Thyroid gland (tissue), 4 donors: ENCODE measurements around the gene GIT2. TPM values are rescaled to one million over a fixed set of nuclear protein-coding genes. Genes with fewer than 3 reads are reported as not detected.
A peak's percentile ranks its signal among the peaks of the same experiment; 100 is the strongest.
"Not testable (repeated sequence)": the region's sequence is repeated elsewhere in the genome, so short reads cannot be mapped to it uniquely, and the experiment has no call there.

Source experiments
- DNase-seq, 2 donors: peaks; one replicate each; pipeline ENCODE4 v3.0.0-alpha.2; 2019
- H3K27ac ChIP-seq, 3 donors: fragments of 200-600 bp; sonication (generic); 1 replicate in 2 of 3; 2 replicates in 1 of 3; pipeline ENCODE4 v1.5.1; 2016 to 2019; ENCODE audit warnings: mild to moderate bottlenecking in 1 of 3, moderate library complexity in 1 of 3
- H3K27me3 ChIP-seq: fragments of 200-600 bp; sonication (generic); one replicate; pipeline ENCODE4 v1.5.1; 2019
- H3K36me3 ChIP-seq, 2 donors: fragments of 200-600 bp; sonication (generic); one replicate each; pipeline ENCODE4 v1.5.1; 2016 to 2019
- H3K4me1 ChIP-seq, 2 donors: fragments of 200-600 bp; sonication (generic); one replicate each; pipeline ENCODE4 v1.5.1; 2017 to 2019
- H3K4me3 ChIP-seq, 3 donors: fragments of 200-600 bp; sonication (generic); replicated peaks in 1 of 3; 1 replicate in 2 of 3; 2 replicates in 1 of 3; pipeline ENCODE4 v1.5.1; 2016; ENCODE audit warnings: mild to moderate bottlenecking in 1 of 3
- H3K9me3 ChIP-seq: fragments of 200-600 bp; sonication (generic); one replicate; pipeline ENCODE4 v1.5.1; 2017
- CTCF ChIP-seq, 6 experiments: fragments of 200-600 bp in 3 of 6; fragments of 450-650 bp in 3 of 6; sonication (generic) in 3 of 6; IDR thresholded peaks; one replicate each; pipeline ENCODE4 v1.5.1; 2016 to 2019; ENCODE audit warnings: antibody characterized with exemption in 6 of 6, mild to moderate bottlenecking in 2 of 6, inconsistent platforms in 1 of 6, moderate library complexity in 1 of 6
- POLR2A ChIP-seq, 2 donors: fragments of 450-650 bp; IDR thresholded peaks; one replicate each; pipeline ENCODE4 v1.6.1; 2017; ENCODE audit warnings: antibody characterized with exemption in 2 of 2, mild to moderate bottlenecking in 2 of 2, moderate library complexity in 1 of 2
- WGBS, 2 donors: methylation state at CpG; one replicate each; pipeline ENCODE4 v1.1.5; 2017; 5-methylcytosine and 5-hydroxymethylcytosine counted together
- intact Hi-C: fragments of 100-400 bp; cut with DNase I; formaldehyde crosslinking; loops from one replicate; pipeline ENCODE4 v1.15.1; 2023
- total RNA-seq, 4 donors: library from RNA; depleted of rRNA; stranded (reverse); fragments of >200 nt; gene quantifications; one replicate each; pipeline ENCODE4 v1.2.3, GENCODE V29; 2016

GIT2 gene
- total RNA-seq, 4 donors from 2014 or later = 54.4 to 69.4 (median 60.1) TPM

GRCh38 chr12:109991586-109991985, 4.6 kb downstream of the GIT2 start:
- TF ChIP-seq POLR2A (IDR thresholded peaks at IDR 0.05) = no peak
- DNase-seq = no peak
- WGBS, 2 donors = 92 to 93% methylated on average over 5 of the region's 5 CpGs
- Histone ChIP-seq H3K4me3 (no peak overlapping the region), H3K27me3 (no peaks in the 10 kb centered on the region), H3K36me3 (peaks cover 0 to 9% of the 10 kb centered on the region in 2 donors), H3K9me3 (no peaks in the 10 kb centered on the region), H3K4me1 (peaks cover 11 to 18% of the 10 kb centered on the region in 2 donors), H3K27ac (no peak overlapping the region)
- intact Hi-C loops = no loop called here

- Histone ChIP-seq H3K27ac (no peak overlapping the region), H3K4me3 (no peak overlapping the region), H3K4me1 (peaks cover 3 to 9% of the 10 kb centered on the region in 2 donors), H3K36me3 (peaks cover 3 to 9% of the 10 kb centered on the region in 2 donors), H3K27me3 (no peaks in the 10 kb centered on the region), H3K9me3 (no peaks in the 10 kb centered on the region)
- intact Hi-C loops = no loop called here
- no peak for DNase-seq
- TF ChIP-seq POLR2A (IDR thresholded peaks at IDR 0.05) (no peak), CTCF (IDR thresholded peaks at IDR 0.05) (no peak)
- 92% methylated on average over 5 of the region's 5 CpGs for WGBS, 2 donors
Measured at GRCh38 chr12:109989380-109989779, 6.8 kb downstream of the GIT2 start.

GRCh38 chr12:109988903-109989302, 7.3 kb downstream of the GIT2 start:
- DNase-seq = no peak
- no peaks in the 10 kb centered on the region for H3K27me3 ChIP-seq
- H3K4me3 ChIP-seq = no peak overlapping the region
- intact Hi-C loops = no loop called here
- TF ChIP-seq POLR2A (IDR thresholded peaks at IDR 0.05) (no peak), CTCF (IDR thresholded peaks at IDR 0.05) (no peak)
- H3K4me1 ChIP-seq = peaks cover 5 to 9% of the 10 kb centered on the region in 2 donors
- H3K27ac ChIP-seq = no peak overlapping the region
- H3K9me3 ChIP-seq = no peaks in the 10 kb centered on the region
- WGBS, 2 donors = 80 to 88% methylated on average over 8 of the region's 8 CpGs
- peaks cover 5 to 9% of the 10 kb centered on the region in 2 donors for H3K36me3 ChIP-seq

DNA sequence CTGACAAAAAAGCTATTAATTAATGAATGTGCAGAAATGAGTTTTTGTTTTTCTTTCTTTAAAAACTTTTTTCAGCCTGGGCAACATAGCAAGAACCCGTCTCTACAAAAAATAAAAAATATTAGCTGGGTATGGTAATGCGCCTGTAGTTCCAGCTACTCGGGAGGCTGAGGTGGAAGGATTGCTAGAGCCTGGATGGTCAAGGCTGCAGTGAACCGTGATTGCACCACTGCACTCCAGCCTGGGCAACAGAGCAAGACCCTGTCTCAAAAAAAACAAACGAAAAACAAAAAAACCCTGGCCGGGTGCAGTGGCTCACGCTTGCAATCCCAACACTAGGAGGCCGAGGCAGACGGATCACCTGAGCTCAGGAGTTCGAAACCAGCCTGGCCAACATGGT, 7.9 kb downstream of the GIT2 start:
- no peak for DNase-seq
- H3K36me3 ChIP-seq = peaks cover 10 to 11% of the 10 kb centered on the region in 2 donors

GRCh38 chr12:109987615-109988014, 8.6 kb downstream of the GIT2 start:
- 90 to 93% methylated on average over 8 of the region's 8 CpGs for WGBS, 2 donors
- peaks cover 11 to 15% of the 10 kb centered on the region in 2 donors for H3K36me3 ChIP-seq
- no peak for TF ChIP-seq CTCF (IDR thresholded peaks at IDR 0.05)
- TF ChIP-seq POLR2A (IDR thresholded peaks at IDR 0.05) = no peak

More for the DNA sequence above, 7.9 kb downstream of the GIT2 start:
- H3K27me3 ChIP-seq = no peaks in the 10 kb centered on the region
- intact Hi-C loops = no loop called here
- no peak overlapping the region for H3K4me3 ChIP-seq
- H3K9me3 ChIP-seq = no peaks in the 10 kb centered on the region
- TF ChIP-seq POLR2A (IDR thresholded peaks at IDR 0.05) (no peak), CTCF (IDR thresholded peaks at IDR 0.05) (no peak)
- no peak overlapping the region for H3K27ac ChIP-seq
- WGBS, 2 donors = 86 to 87% methylated on average over 10 of the region's 10 CpGs
- peaks cover 12 to 13% of the 10 kb centered on the region in 2 donors for H3K4me1 ChIP-seq

GRCh38 chr12:109986236-109986635, 9.9 kb downstream of the GIT2 start:
- H3K27me3 ChIP-seq = not testable (repeated sequence)

More at GRCh38 chr12:109987615-109988014, 8.6 kb downstream of the GIT2 start:
- H3K9me3 ChIP-seq = no peaks in the 10 kb centered on the region
- DNase-seq = no peak
- H3K27me3 ChIP-seq = no peaks in the 10 kb centered on the region
- peaks cover 14 to 19% of the 10 kb centered on the region in 2 donors for H3K4me1 ChIP-seq
- intact Hi-C loops = no loop called here
- no peak overlapping the region for H3K27ac ChIP-seq
- H3K4me3 ChIP-seq = no peak overlapping the region

More at GRCh38 chr12:109986236-109986635, 9.9 kb downstream of the GIT2 start:
- peaks cover 14 to 20% of the 10 kb centered on the region in 2 donors for H3K4me1 ChIP-seq
- intact Hi-C loops, DNase-seq, H3K9me3 ChIP-seq, H3K4me3 ChIP-seq: not testable (repeated sequence)
- H3K27ac ChIP-seq = peak overlapping the region in 1 of 3 donors; percentile 75
- 97% methylated on average over 16 of the region's 16 CpGs for WGBS, 2 donors
- H3K36me3 ChIP-seq = peaks cover 11 to 21% of the 10 kb centered on the region in 2 donors
